ENCODE measurements around the gene ASTL.
"Not testable (repeated sequence)": the region's sequence is repeated elsewhere in the genome, so short reads cannot be mapped to it uniquely, and the experiment has no call there.

The ASTL gene

GRCh38 chr2:96099861-96100798, 38.2 kb downstream of the ASTL start:
- no peak for DNase-seq (ENCODE audit: low read depth in 2 of 3, low spot score in 2 of 3)

- DNase-seq (ENCODE audit: low read depth in 2 of 3, low spot score in 2 of 3): no peak
Observed at GRCh38 chr2:96098900-96099590, 39.3 kb downstream of the ASTL start.

GRCh38 chr2:96097951-96098823, 40.1 kb downstream of the ASTL start:
- DNase-seq (ENCODE audit: low read depth in 2 of 3, low spot score in 2 of 3): no peak

- DNase-seq (ENCODE audit: low read depth in 2 of 3, low spot score in 2 of 3): no peak
Observed at GRCh38 chr2:96097441-96097840, 40.9 kb downstream of the ASTL start.

GRCh38 chr2:96095116-96095636, 43.1 kb downstream of the ASTL start:
- DNase-seq (ENCODE audit: low read depth in 2 of 3, low spot score in 2 of 3): no peak

GRCh38 chr2:96093528-96093927, 44.8 kb downstream of the ASTL start:
- no peak for DNase-seq (ENCODE audit: low read depth in 2 of 3, low spot score in 2 of 3)

- DNase-seq (ENCODE audit: low read depth in 2 of 3, low spot score in 2 of 3): no peak
Observed at GRCh38 chr2:96092951-96093350, 45.4 kb downstream of the ASTL start.

- DNase-seq (ENCODE audit: low read depth in 2 of 3, low spot score in 2 of 3): no peak
Observed at GRCh38 chr2:96092573-96092877, 45.8 kb downstream of the ASTL start.

GRCh38 chr2:96091711-96092572, 46.4 kb downstream of the ASTL start:
- no peak for DNase-seq (ENCODE audit: low read depth in 2 of 3, low spot score in 2 of 3)

GRCh38 chr2:96091141-96091710, 47.1 kb downstream of the ASTL start:
- DNase-seq (ENCODE audit: low read depth in 2 of 3, low spot score in 2 of 3): no peak

GRCh38 chr2:96090196-96090926, 47.9 kb downstream of the ASTL start:
- no peak for DNase-seq (ENCODE audit: low read depth in 2 of 3, low spot score in 2 of 3)

- no peak for DNase-seq (ENCODE audit: low read depth in 2 of 3, low spot score in 2 of 3)
Observed at GRCh38 chr2:96089356-96090195, 48.7 kb downstream of the ASTL start.

- no peak for DNase-seq (ENCODE audit: low read depth in 2 of 3, low spot score in 2 of 3)
Observed at GRCh38 chr2:96088340-96089335, 49.7 kb downstream of the ASTL start.

- DNase-seq (ENCODE audit: low read depth in 2 of 3, low spot score in 2 of 3): no peak
Observed at GRCh38 chr2:96087130-96087529, 51.2 kb downstream of the ASTL start.

- no peak for DNase-seq (ENCODE audit: low read depth in 2 of 3, low spot score in 2 of 3)
Observed at GRCh38 chr2:96085541-96086355, 52.6 kb downstream of the ASTL start.

GRCh38 chr2:96084858-96085518, 53.3 kb downstream of the ASTL start:
- DNase-seq (ENCODE audit: low read depth in 2 of 3, low spot score in 2 of 3): not testable (repeated sequence)
